ENCODE results near the gene CCDC40. TPM values are rescaled to one million over a fixed set of nuclear protein-coding genes. Genes with fewer than 3 reads are reported as not detected.
A peak's percentile ranks its signal among the peaks of the same experiment; 100 is the strongest.

Gene CCDC40
- total and polyA plus RNA-seq, 2 of the 13 experiments (the other 11 are each of a cell fraction or from before 2014, with no cell fraction given), result 4.1 to 5.5 TPM

GRCh38 chr17:80091376-80091775 lies 54.9 kb downstream of the CCDC40 start:
- TF ChIP-seq BRD4 (CRISPR knock-in tag; IDR thresholded peaks at IDR 0.05), result no peak
- no peak for TF ChIP-seq ZNF672 (CRISPR knock-in tag; IDR thresholded peaks at IDR 0.05)
- TF ChIP-seq ATF7 (IDR thresholded peaks at IDR 0.05), result peak; percentile 30
- TF ChIP-seq ATF7 (CRISPR knock-in tag; IDR thresholded peaks at IDR 0.05), result no peak
- no peak for TF ChIP-seq ZNF225 (CRISPR knock-in tag; IDR thresholded peaks at IDR 0.05)
- no peaks in the 10 kb centered on the region for H3K79me2 ChIP-seq (ENCODE audit: insufficient read depth, low read length)
- ChIA-PET POLR2A (interaction anchor here (0.6 kb wide), 1 partner anchor 294 kb away, joined by 3 read pairs; the partner anchor contains the start of gene CBX8), CTCF (ENCODE audit: low intra/inter-chr PET ratio, low total read pairs) (no interaction called here)
- no peak overlapping the region for H2AFZ ChIP-seq (ENCODE audit: low read length)
- DNase-seq (ENCODE audit: low spot score) (no peak), ATAC-seq (no peak), FAIRE-seq (no peak)
- no peaks in the 10 kb centered on the region for H3K9me3 ChIP-seq (ENCODE audit: low read length)
- H3K4me3 ChIP-seq (replicated peaks in 1 of 3; ENCODE audit: insufficient read depth in 1 of 3, low read depth in 2 of 3, low read length in 3 of 3), result no peak overlapping the region
- H3K9ac ChIP-seq (ENCODE audit: insufficient read depth, low read depth, low read length), result no peak overlapping the region
- no TSS peak for BruUV-seq (replicated peaks)
- H3K36me3 ChIP-seq (replicated peaks in 1 of 2; ENCODE audit: control insufficient read depth in 1 of 2, insufficient read depth in 2 of 2, low read length in 2 of 2), result no peaks in the 10 kb centered on the region
- peaks cover 8 to 51% of the 10 kb centered on the region in 2 experiments for H3K27me3 ChIP-seq (ENCODE audit: control insufficient read depth in 1 of 2, insufficient read depth in 2 of 2, low read length in 2 of 2)
- WGBS (ENCODE audit: low lambda C conversion rate), result 58% methylated on average over 4 of the region's 4 CpGs
- no peak overlapping the region for H3K4me2 ChIP-seq (ENCODE audit: low read depth, low read length)
- in situ Hi-C loops (cut with HindIII; ENCODE audit: extremely low pct_ligation_motif_present, low pct_unique_long_range_greater_than_20kb), result no loop called here
- intact Hi-C loops (cut with micrococcal nuclease; ENCODE audit: unreplicated experiment), result no loop called here
- no peaks in the 10 kb centered on the region for H4K20me1 ChIP-seq (ENCODE audit: insufficient read depth, low read length)
- peaks cover 11% of the 10 kb centered on the region for H3K4me1 ChIP-seq (ENCODE audit: insufficient read depth, low read length)
- H3K27ac ChIP-seq (ENCODE audit: extremely low read length, insufficient read depth, low read length), result no peak overlapping the region

GRCh38 chr17:80092959-80093358 lies 56.5 kb downstream of the CCDC40 start:
- intact Hi-C loops (cut with micrococcal nuclease; ENCODE audit: unreplicated experiment) (no loop called here), in situ Hi-C loops (cut with HindIII; ENCODE audit: extremely low pct_ligation_motif_present, low pct_unique_long_range_greater_than_20kb) (no loop called here)
- no peaks in the 10 kb centered on the region for H3K9me3 ChIP-seq (ENCODE audit: low read length)
- H3K27ac ChIP-seq (ENCODE audit: extremely low read length, insufficient read depth, low read length), result no peak overlapping the region
- H3K4me3 ChIP-seq (replicated peaks in 1 of 3; ENCODE audit: insufficient read depth in 1 of 3, low read depth in 2 of 3, low read length in 3 of 3), result no peak overlapping the region
- H4K20me1 ChIP-seq (ENCODE audit: insufficient read depth, low read length), result no peaks in the 10 kb centered on the region
- BruUV-seq (replicated peaks), result no TSS peak
- CTCF ChIA-PET (ENCODE audit: low intra/inter-chr PET ratio, low total read pairs), result no interaction called here
- no peak overlapping the region for H3K4me2 ChIP-seq (ENCODE audit: low read depth, low read length)
- POLR2A ChIA-PET, result interaction anchor here (2.2 kb wide), 1 partner anchor 9 kb away, joined by 11 read pairs; the partner anchor contains the start of gene GAA
- H3K79me2 ChIP-seq (ENCODE audit: insufficient read depth, low read length), result no peaks in the 10 kb centered on the region
- H3K27me3 ChIP-seq (ENCODE audit: control insufficient read depth in 1 of 2, insufficient read depth in 2 of 2, low read length in 2 of 2), result peaks cover 8 to 50% of the 10 kb centered on the region in 2 experiments
- FAIRE-seq, result no peak
- 40% methylated on average over 8 of the region's 8 CpGs for WGBS (ENCODE audit: low lambda C conversion rate)
- no peak overlapping the region for H2AFZ ChIP-seq (ENCODE audit: low read length)
- no peak for ATAC-seq
- H3K9ac ChIP-seq (ENCODE audit: insufficient read depth, low read depth, low read length), result no peak overlapping the region
- peaks cover 22% of the 10 kb centered on the region for H3K4me1 ChIP-seq (ENCODE audit: insufficient read depth, low read length)
- H3K36me3 ChIP-seq (replicated peaks in 1 of 2; ENCODE audit: control insufficient read depth in 1 of 2, insufficient read depth in 2 of 2, low read length in 2 of 2), result no peaks in the 10 kb centered on the region
- DNase-seq (ENCODE audit: low spot score), result no peak
- TF ChIP-seq HMGXB4 (CRISPR knock-in tag; IDR thresholded peaks at IDR 0.05; ENCODE audit: borderline replicate concordance in 1 of 2, low read depth in 1 of 2) (no peak), BRCA1 (CRISPR knock-in tag; IDR thresholded peaks at IDR 0.05) (no peak), CSRNP2 (CRISPR knock-in tag; conservative IDR thresholded peaks at IDR 0.05; ENCODE audit: low read depth) (no peak), SNAI1 (CRISPR knock-in tag; IDR thresholded peaks at IDR 0.05; ENCODE audit: borderline replicate concordance) (no peak), ATF3 (CRISPR knock-in tag; IDR thresholded peaks at IDR 0.05) (no peak), ARID4A (CRISPR knock-in tag; IDR thresholded peaks at IDR 0.05; ENCODE audit: borderline replicate concordance) (no peak)
